Kidney (tissue), 14 donors: Measurements from ENCODE around the gene ITGB7. TPM values are rescaled to one million over a fixed set of nuclear protein-coding genes. Genes with fewer than 3 reads are reported as not detected.
A peak's percentile ranks its signal among the peaks of the same experiment; 100 is the strongest.

ENCODE experiments used
- DNase-seq, 5 donors: peaks; one replicate each; pipeline ENCODE4 v3.0.0-alpha.2; 2013 to 2020
- FAIRE-seq: peaks from 2 replicates; lab custom pipeline; 2012; peaks lifted over from hg19 to GRCh38; lab: Jason Lieb, UNC
- H3K27ac ChIP-seq, 2 donors: one replicate each; pipeline ENCODE4 v1.7.0; 2013; ENCODE audit warnings: low read depth in 2 of 2, low read length in 2 of 2, inconsistent platforms in 1 of 2
- H3K27me3 ChIP-seq: one replicate; pipeline ENCODE4 v1.7.1; 2013; ENCODE audit warnings: low read length, inconsistent platforms; ENCODE audit not compliant: control insufficient read depth, insufficient read depth
- H3K36me3 ChIP-seq, 3 donors: one replicate each; pipeline versions ENCODE4 v1.7.0 to v1.7.1; 2013; ENCODE audit warnings: low read length in 3 of 3, control low read depth in 1 of 3, inconsistent platforms in 1 of 3; ENCODE audit not compliant: insufficient read depth in 3 of 3, control insufficient read depth in 2 of 3
- H3K4me1 ChIP-seq, 3 donors: one replicate each; pipeline versions ENCODE4 v1.7.0 to v1.7.1; 2013; ENCODE audit warnings: low read length in 3 of 3, inconsistent platforms in 1 of 3, low read depth in 1 of 3; ENCODE audit not compliant: control insufficient read depth in 2 of 3, insufficient read depth in 2 of 3
- H3K4me3 ChIP-seq, 3 donors: one replicate each; pipeline versions ENCODE4 v1.7.0 to v1.8.1; 2013; ENCODE audit warnings: low read length in 3 of 3, control low read depth in 1 of 3, inconsistent platforms in 1 of 3
- H3K9ac ChIP-seq, 3 donors: one replicate each; pipeline versions ENCODE4 v1.7.0 to v1.7.1; 2013; ENCODE audit warnings: low read length in 3 of 3, control low read depth in 1 of 3, inconsistent platforms in 1 of 3
- H3K9me3 ChIP-seq, 3 donors: one replicate each; pipeline versions ENCODE4 v1.7.0 to v1.7.1; 2013; ENCODE audit warnings: low read length in 3 of 3, control low read depth in 1 of 3, inconsistent platforms in 1 of 3; ENCODE audit not compliant: control insufficient read depth in 2 of 3, insufficient read depth in 1 of 3
- CTCF ChIP-seq: IDR thresholded peaks from 3 replicates; pipeline ENCODE4 v1.5.1; 2012; ENCODE audit warnings: mild to moderate bottlenecking, moderate library complexity, borderline replicate concordance; ENCODE audit not compliant: insufficient read depth; ENCODE audit errors: extremely low read depth
- intact Hi-C: fragments of 100-400 bp; cut with DNase I; formaldehyde crosslinking; loops from one replicate; pipeline ENCODE4 v1.11.1; 2022
- polyA plus RNA-seq: library from polyadenylated mRNA; stranded (reverse); fragments of 350-450 nt; fragmentation: Illumina TruSeq; extraction: RNeasy Lipid Tissue Mini Kit (QIAGEN cat#74804); gene quantifications from one replicate; pipeline ENCODE4 v1.2.3, GENCODE V29; 2014; ENCODE audit warnings: low read depth, low replicate concordance; ENCODE audit not compliant: insufficient read depth
- total RNA-seq: library from RNA; stranded (reverse); fragmentation: NEBNext Ultra II Directional; extraction: Animal tissue kit (Norgen Biotek cat#: 25700); gene quantifications from one replicate; pipeline ENCODE4 v1.2.1, GENCODE V29; 2021
- donor health status: control.
- donor health status: control.
- donor health status: control.
- donor health status: control.
- donor health status: control.
- donor health status: DM: yes; HTN: yes; CAD: no.
- donor health status: Normal renal cell carcinoma (clear cell type).

Gene ITGB7
- total and polyA plus RNA-seq, 2 donors from 2014 or later: 11.0 to 14.5 TPM

- no peak overlapping the region for H3K27ac ChIP-seq
- DNase-seq (no peak), FAIRE-seq (no peak)
- H3K9ac ChIP-seq: no peak overlapping the region
- intact Hi-C loops: no loop called here
- peaks cover 11 to 26% (median 24%) of the 10 kb centered on the region in 3 donors for H3K4me1 ChIP-seq
- peak overlapping the region in 2 of 3 donors; percentile 39 to 85 for H3K4me3 ChIP-seq
- peaks cover 25 to 57% (median 36%) of the 10 kb centered on the region in 3 donors for H3K36me3 ChIP-seq
- H3K27me3 ChIP-seq: no peaks in the 10 kb centered on the region
- no peak for TF ChIP-seq CTCF
- no peaks in the 10 kb centered on the region for H3K9me3 ChIP-seq
Measured at GRCh38 chr12:53182903-53183302, 24.1 kb downstream of the ITGB7 start.

- TF ChIP-seq CTCF: no peak
- peak overlapping the region; percentile 54 to 85 (median 66) for H3K4me3 ChIP-seq
- no peaks in the 10 kb centered on the region for H3K27me3 ChIP-seq
- no peaks in the 10 kb centered on the region for H3K9me3 ChIP-seq
- H3K4me1 ChIP-seq: peaks cover 11 to 26% (median 24%) of the 10 kb centered on the region in 3 donors
- no peak overlapping the region for H3K27ac ChIP-seq
- intact Hi-C loops: no loop called here
- no peak for DNase-seq
- peak overlapping the region in 1 of 3 donors; percentile 60 for H3K9ac ChIP-seq
- FAIRE-seq: no peak
- H3K36me3 ChIP-seq: peaks cover 22 to 47% (median 28%) of the 10 kb centered on the region in 3 donors
Measured at GRCh38 chr12:53181935-53182334, 25.1 kb downstream of the ITGB7 start.

- peak; percentile 3 for TF ChIP-seq CTCF
- H3K27ac ChIP-seq: peak overlapping the region; percentile 92 to 94
- H3K9me3 ChIP-seq: no peaks in the 10 kb centered on the region
- H3K27me3 ChIP-seq: no peaks in the 10 kb centered on the region
- peak overlapping the region; percentile 5 to 66 (median 60) for H3K9ac ChIP-seq
- FAIRE-seq: no peak
- DNase-seq: peak in 4 of 5 donors; percentile 88 to 95 (median 92)
- intact Hi-C loops: no loop called here
- H3K36me3 ChIP-seq: peaks cover 18 to 39% (median 21%) of the 10 kb centered on the region in 3 donors
- peak overlapping the region; percentile 54 to 85 (median 66) for H3K4me3 ChIP-seq
- H3K4me1 ChIP-seq: peaks cover 11 to 26% (median 24%) of the 10 kb centered on the region in 3 donors
Measured at GRCh38 chr12:53180931-53181645, 26.0 kb downstream of the ITGB7 start.
